OCI-LY3 (cell line): ENCODE results near the gene CHST12.

ENCODE experiments used
- H2AFZ ChIP-seq: fragments of 200-600, 300-600 bp; shearing (Covaris generic); 2 replicates; pipeline ENCODE4 v1.6.0; 2014; ENCODE audit warnings: antibody characterized with exemption, low read depth, low read length
- H3K27ac ChIP-seq: fragments of 200-600, 300-600 bp; sonication (generic); 2 replicates; pipeline ENCODE4 v1.5.1; 2014; ENCODE audit warnings: mild to moderate bottlenecking, low read length, moderate library complexity, mixed read lengths
- H3K27me3 ChIP-seq: fragments of 200-600, 300-600 bp; sonication (generic); 2 replicates; pipeline ENCODE4 v1.6.1; 2014; ENCODE audit warnings: low read depth, low read length, mixed read lengths
- H3K36me3 ChIP-seq: fragments of 200-600, 300-600 bp; sonication (generic); replicated peaks from 2 replicates; pipeline ENCODE3; 2014; ENCODE audit warnings: low read depth, low read length, mixed read lengths
- H3K4me1 ChIP-seq: fragments of 300-600, 200-600 bp; sonication (generic); 2 replicates; pipeline ENCODE4 v1.6.1; 2014; ENCODE audit warnings: low read length, mixed read lengths
- H3K4me2 ChIP-seq: fragments of 200-600, 300-600 bp; sonication (generic); 2 replicates; pipeline ENCODE4 v1.6.1; 2014; ENCODE audit warnings: low read length, mixed read lengths
- H3K4me3 ChIP-seq: fragments of 300-600, 200-600 bp; sonication (generic); 2 replicates; pipeline ENCODE4 v1.5.1; 2014; ENCODE audit warnings: antibody characterized with exemption, mild to moderate bottlenecking, low read length, moderate library complexity
- H3K79me2 ChIP-seq: fragments of 300-600, 200-600 bp; shearing (Covaris generic); 2 replicates; pipeline ENCODE4 v1.6.1; 2014; ENCODE audit warnings: mild to moderate bottlenecking, low read length, mixed read lengths
- H3K9ac ChIP-seq: fragments of 300-600, 200-600 bp; shearing (Covaris generic); 2 replicates; pipeline ENCODE4 v1.6.0; 2014; ENCODE audit warnings: mild to moderate bottlenecking, low read length, moderate library complexity
- H3K9me3 ChIP-seq: fragments of 200-600, 300-600 bp; shearing (Covaris generic); 2 replicates; pipeline ENCODE4 v1.6.1; 2014; ENCODE audit warnings: low read length, mixed read lengths; ENCODE audit not compliant: insufficient read depth
- H4K20me1 ChIP-seq: fragments of 200-600, 300-600 bp; sonication (generic); 2 replicates; pipeline ENCODE4 v1.6.1; 2016; ENCODE audit warnings: low read length, mixed read lengths; ENCODE audit not compliant: insufficient read depth
- EZH2phosphoT487 ChIP-seq: fragments of 200-600 bp; shearing (Covaris generic); IDR thresholded peaks from 2 replicates; pipeline ENCODE4 v1.6.1; 2018; ENCODE audit warnings: antibody characterized with exemption, mixed run types, low read depth
- TF ChIP-seq, protein P1 (sequence below): fragments of 200-600, 300-600 bp; sonication (generic); IDR thresholded peaks from 2 replicates; pipeline ENCODE4 v1.5.1; 2014; ENCODE audit warnings: antibody characterized with exemption, low read length, low read depth

Gene CHST12

DNA sequence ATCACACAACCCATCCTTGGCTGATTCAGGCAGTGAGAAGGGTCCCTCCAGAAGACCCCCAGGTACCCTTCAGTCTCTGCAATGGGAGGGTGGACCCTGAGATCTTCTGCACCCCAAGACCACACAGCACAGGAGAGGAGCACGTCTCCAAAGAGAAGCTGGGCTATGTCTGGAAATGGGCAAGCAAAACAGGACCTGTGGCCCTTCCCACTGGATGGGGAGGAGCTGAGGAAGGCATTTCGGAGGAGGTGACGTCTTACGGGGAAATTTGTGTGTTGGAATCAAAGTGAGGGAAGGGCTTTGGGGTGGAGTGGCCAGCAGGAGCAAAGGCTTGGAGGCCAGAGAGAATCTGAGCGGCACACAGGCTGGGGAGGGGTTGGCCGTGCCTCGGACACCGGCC, 56.3 kb downstream of the CHST12 start:
- Histone ChIP-seq H3K4me3 (no peak overlapping the region), H3K9me3 (no peaks in the 10 kb centered on the region), H3K27me3 (no peaks in the 10 kb centered on the region), H3K27ac (no peak overlapping the region), H3K36me3 (no peaks in the 10 kb centered on the region), H3K9ac (no peak overlapping the region), H3K79me2 (no peaks in the 10 kb centered on the region), H3K4me2 (no peak overlapping the region), H3K4me1 (no peaks in the 10 kb centered on the region), H2AFZ (no peak overlapping the region), H4K20me1 (no peaks in the 10 kb centered on the region)
- TF ChIP-seq, protein P1, sequence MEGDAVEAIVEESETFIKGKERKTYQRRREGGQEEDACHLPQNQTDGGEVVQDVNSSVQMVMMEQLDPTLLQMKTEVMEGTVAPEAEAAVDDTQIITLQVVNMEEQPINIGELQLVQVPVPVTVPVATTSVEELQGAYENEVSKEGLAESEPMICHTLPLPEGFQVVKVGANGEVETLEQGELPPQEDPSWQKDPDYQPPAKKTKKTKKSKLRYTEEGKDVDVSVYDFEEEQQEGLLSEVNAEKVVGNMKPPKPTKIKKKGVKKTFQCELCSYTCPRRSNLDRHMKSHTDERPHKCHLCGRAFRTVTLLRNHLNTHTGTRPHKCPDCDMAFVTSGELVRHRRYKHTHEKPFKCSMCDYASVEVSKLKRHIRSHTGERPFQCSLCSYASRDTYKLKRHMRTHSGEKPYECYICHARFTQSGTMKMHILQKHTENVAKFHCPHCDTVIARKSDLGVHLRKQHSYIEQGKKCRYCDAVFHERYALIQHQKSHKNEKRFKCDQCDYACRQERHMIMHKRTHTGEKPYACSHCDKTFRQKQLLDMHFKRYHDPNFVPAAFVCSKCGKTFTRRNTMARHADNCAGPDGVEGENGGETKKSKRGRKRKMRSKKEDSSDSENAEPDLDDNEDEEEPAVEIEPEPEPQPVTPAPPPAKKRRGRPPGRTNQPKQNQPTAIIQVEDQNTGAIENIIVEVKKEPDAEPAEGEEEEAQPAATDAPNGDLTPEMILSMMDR = no peak
- no peak for TF ChIP-seq EZH2phosphoT487

DNA sequence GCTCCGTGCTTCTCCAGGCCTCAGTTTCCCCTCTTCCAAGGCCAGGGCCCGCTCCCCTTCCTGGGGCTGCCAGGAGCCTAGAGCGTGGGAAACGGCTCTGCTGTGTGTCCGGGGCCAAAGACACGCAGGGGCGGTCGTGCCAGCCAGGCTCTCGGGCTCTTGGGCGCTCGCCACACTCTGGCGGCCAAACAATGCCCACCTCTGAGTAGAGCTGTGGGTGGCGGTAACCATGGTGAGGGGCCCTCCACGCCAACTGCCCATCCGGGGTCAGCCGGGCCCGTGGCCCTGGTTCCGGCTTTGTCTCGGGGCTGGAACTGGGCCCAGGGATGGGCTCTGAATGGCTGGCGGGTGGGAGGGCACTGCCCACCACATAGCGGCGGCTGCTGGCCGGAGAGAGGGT, 56.8 kb downstream of the CHST12 start:
- no peaks in the 10 kb centered on the region for H4K20me1 ChIP-seq
- H3K36me3 ChIP-seq = no peaks in the 10 kb centered on the region
- H3K4me1 ChIP-seq = no peaks in the 10 kb centered on the region
- H3K79me2 ChIP-seq = no peaks in the 10 kb centered on the region
- H3K27me3 ChIP-seq = no peaks in the 10 kb centered on the region
- no peak for TF ChIP-seq EZH2phosphoT487
- TF ChIP-seq, protein P1 = no peak
- no peak overlapping the region for H2AFZ ChIP-seq
- no peaks in the 10 kb centered on the region for H3K9me3 ChIP-seq
- H3K4me2 ChIP-seq = no peak overlapping the region
- no peak overlapping the region for H3K4me3 ChIP-seq
- no peak overlapping the region for H3K27ac ChIP-seq
- no peak overlapping the region for H3K9ac ChIP-seq

DNA sequence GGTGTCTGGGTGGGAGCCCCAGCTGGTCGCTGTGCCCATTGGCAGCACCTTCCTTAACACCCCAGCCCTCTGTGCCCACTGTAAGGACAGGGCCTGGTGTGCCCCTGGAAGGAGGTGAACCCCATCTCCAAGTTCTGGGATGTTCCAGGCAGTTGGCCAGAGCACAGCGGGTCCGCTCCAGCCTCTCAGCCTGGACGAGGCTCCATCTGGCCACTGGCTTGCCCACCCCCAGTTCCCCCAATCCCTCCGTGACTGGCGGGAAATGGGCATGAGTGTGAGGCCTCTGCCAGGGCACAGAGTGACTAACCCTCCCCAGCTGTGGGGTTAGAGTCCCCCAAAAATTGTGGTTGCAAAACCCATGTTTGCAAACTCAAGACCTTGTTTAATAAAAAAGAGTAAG, 57.2 kb downstream of the CHST12 start:
- H3K4me1 ChIP-seq = no peaks in the 10 kb centered on the region
- H3K9me3 ChIP-seq = no peaks in the 10 kb centered on the region
- H4K20me1 ChIP-seq = no peaks in the 10 kb centered on the region
- H3K9ac ChIP-seq = no peak overlapping the region
- no peaks in the 10 kb centered on the region for H3K36me3 ChIP-seq
- no peaks in the 10 kb centered on the region for H3K27me3 ChIP-seq
- no peak for TF ChIP-seq EZH2phosphoT487
- TF ChIP-seq, protein P1 = no peak
- no peaks in the 10 kb centered on the region for H3K79me2 ChIP-seq
- H3K4me3 ChIP-seq = no peak overlapping the region
- no peak overlapping the region for H3K4me2 ChIP-seq
- no peak overlapping the region for H3K27ac ChIP-seq
- no peak overlapping the region for H2AFZ ChIP-seq

- Histone ChIP-seq H4K20me1 (no peaks in the 10 kb centered on the region), H3K4me2 (no peak overlapping the region), H3K79me2 (no peaks in the 10 kb centered on the region), H2AFZ (no peak overlapping the region), H3K27ac (no peak overlapping the region), H3K27me3 (no peaks in the 10 kb centered on the region), H3K36me3 (no peaks in the 10 kb centered on the region), H3K9ac (no peak overlapping the region), H3K9me3 (no peaks in the 10 kb centered on the region), H3K4me1 (no peaks in the 10 kb centered on the region), H3K4me3 (no peak overlapping the region)
- TF ChIP-seq, protein P1 = no peak
- no peak for TF ChIP-seq EZH2phosphoT487
These were observed 58.0 kb downstream of the CHST12 start for GRCh38 chr7:2461268-2462026.
